HG03432 (cell line): ENCODE results near the gene TPRN.

Source experiments
- ATAC-seq: cut with Tn5 transposase; IDR thresholded peaks from one replicate; pipeline ENCODE4 v1.9.1; 2021; ENCODE audit warnings: mild to moderate bottlenecking, moderate library complexity; ENCODE audit not compliant: unreplicated experiment

Gene TPRN

GRCh38 chr9:137225699-137226331 lies 25.3 kb upstream of the TPRN start:
- no peak for ATAC-seq

- ATAC-seq = no peak
Observed at GRCh38 chr9:137224830-137225694, 24.5 kb upstream of the TPRN start, which contains the start of gene CYSRT1. CYSRT1 (plus strand) TSS chr9:137225174; CDS start chr9:137225622, 448 bp downstream.

GRCh38 chr9:137223078-137223970 lies 22.8 kb upstream of the TPRN start:
- peak; percentile 66 for ATAC-seq

GRCh38 chr9:137222190-137223077 lies 21.9 kb upstream of the TPRN start, which contains the start of gene RNF208:
RNF208 (minus strand) TSS chr9:137222240; CDS start chr9:137221212, 1,028 bp downstream.
- ATAC-seq = peak; percentile 3

GRCh38 chr9:137221506-137222111 lies 21.1 kb upstream of the TPRN start:
- ATAC-seq = no peak

GRCh38 chr9:137221095-137221505 lies 20.6 kb upstream of the TPRN start:
- no peak for ATAC-seq

- no peak for ATAC-seq
Observed at GRCh38 chr9:137220317-137221094, 20.0 kb upstream of the TPRN start.

GRCh38 chr9:137219757-137220316 lies 19.3 kb upstream of the TPRN start:
- ATAC-seq = no peak

GRCh38 chr9:137218754-137219271 lies 18.3 kb upstream of the TPRN start:
- ATAC-seq = no peak

GRCh38 chr9:137218212-137218753 lies 17.7 kb upstream of the TPRN start:
- no peak for ATAC-seq

- ATAC-seq = no peak
Observed at GRCh38 chr9:137217276-137218211, 17.0 kb upstream of the TPRN start.

GRCh38 chr9:137216188-137216965 lies 15.8 kb upstream of the TPRN start:
- ATAC-seq = no peak

GRCh38 chr9:137215196-137215986 lies 14.8 kb upstream of the TPRN start:
- no peak for ATAC-seq

GRCh38 chr9:137214620-137215019 lies 14.1 kb upstream of the TPRN start:
- ATAC-seq = no peak
